Muscle of leg (tissue), 11 donors: Measurements from ENCODE around the gene DYDC1. TPM values are rescaled to one million over a fixed set of nuclear protein-coding genes. Genes with fewer than 3 reads are reported as not detected.

Experiments
- DNase-seq: peaks from one replicate; pipeline ENCODE4 v3.0.0; 2013
- H3K27ac ChIP-seq: one replicate; pipeline ENCODE4 v1.5.1; 2013; ENCODE audit warnings: mild to moderate bottlenecking, low read length, control low read depth
- H3K27me3 ChIP-seq: one replicate; pipeline ENCODE4 v1.6.1; 2013; ENCODE audit warnings: low read length; ENCODE audit not compliant: control insufficient read depth, insufficient read depth
- H3K36me3 ChIP-seq: one replicate; pipeline ENCODE4 v1.6.1; 2013; ENCODE audit warnings: low read length; ENCODE audit not compliant: control insufficient read depth, insufficient read depth
- H3K4me1 ChIP-seq: one replicate; pipeline ENCODE4 v1.6.1; 2013; ENCODE audit warnings: low read length; ENCODE audit not compliant: control insufficient read depth, insufficient read depth
- H3K4me3 ChIP-seq: one replicate; pipeline ENCODE4 v1.5.1; 2013; ENCODE audit warnings: low read length, control low read depth
- H3K9me3 ChIP-seq: replicated peaks from 2 replicates; pipeline ENCODE4 v1.6.1; 2013; ENCODE audit warnings: low read depth, low read length; ENCODE audit not compliant: control insufficient read depth
- WGBS: methylation state at CpG from one replicate; pipeline ENCODE4 v1.1.5; 2013; ENCODE audit warnings: missing lambda C conversion rate; ENCODE audit not compliant: insufficient coverage; 5-methylcytosine and 5-hydroxymethylcytosine counted together
- polyA plus RNA-seq, 8 donors: library from polyadenylated mRNA; unstranded; fragments of 120-200 nt; gene quantifications; one replicate each; pipeline versions ENCODE4 v1.2.1 to v1.2.3, GENCODE V29; 2013; ENCODE audit warnings: inconsistent platforms in 1 of 8, low replicate concordance in 1 of 8; ENCODE audit not compliant: insufficient read length in 8 of 8, insufficient read depth in 1 of 8
- total RNA-seq: library from RNA; stranded (reverse); fragments of 120-200 nt; gene quantifications from one replicate; pipeline ENCODE4 v1.2.4, GENCODE V29; 2013

The DYDC1 gene
- total and polyA plus RNA-seq, 9 donors: not detected

GRCh38 chr10:80289451-80290287 lies 66.9 kb downstream of the DYDC1 start, which contains the start of gene MAT1A:
MAT1A (minus strand) TSS chr10:80289658; CDS start chr10:80289423, 235 bp downstream.
- Histone ChIP-seq H3K4me1 (no peaks in the 10 kb centered on the region), H3K9me3 (no peaks in the 10 kb centered on the region), H3K36me3 (no peaks in the 10 kb centered on the region), H3K27ac (no peak within 1 kb of the TSS), H3K27me3 (peaks cover 8% of the 10 kb centered on the region), H3K4me3 (no peak within 1 kb of the TSS)
- no peak for DNase-seq
- WGBS: 13% methylated on average over 2 of the region's 9 CpGs

- H3K4me1 ChIP-seq: no peaks in the 10 kb centered on the region
- no peaks in the 10 kb centered on the region for H3K9me3 ChIP-seq
- WGBS: 49% methylated on average over 2 of the region's 5 CpGs
- H3K4me3 ChIP-seq: no peak overlapping the region
- H3K27ac ChIP-seq: no peak overlapping the region
- H3K27me3 ChIP-seq: peaks cover 8% of the 10 kb centered on the region
- H3K36me3 ChIP-seq: no peaks in the 10 kb centered on the region
- DNase-seq: no peak
Measured at GRCh38 chr10:80288849-80289248, 67.7 kb downstream of the DYDC1 start.

Other genes starting within 250 kb of the DYDC1 start
- gene PLAC9, start 224.0 kb downstream of the DYDC1 start, total RNA-seq: 137 TPM
- gene PLAC9, start 224.0 kb downstream of the DYDC1 start, polyA plus RNA-seq: 100 to 1,000 TPM in 5 of 8 donors, 10 to 100 TPM in 3; 81.2 to 121 (median 104) TPM
- gene ANXA11, start 151.2 kb downstream of the DYDC1 start, total RNA-seq: 78.8 TPM
- gene ANXA11, start 151.2 kb downstream of the DYDC1 start, polyA plus RNA-seq: 100 to 1,000 TPM in 1 of 8 donors, 10 to 100 TPM in 7; 81.4 to 103 (median 92.9) TPM
- 0.04 TPM for gene MAT1A, start 67.1 kb downstream of the DYDC1 start, total RNA-seq
- gene MAT1A, start 67.1 kb downstream of the DYDC1 start, polyA plus RNA-seq: under 1 TPM in 7 of 8 donors, not detected in 1; 0.07 to 0.73 (median 0.18) TPM
- gene DYDC2, start within 50 bp of the DYDC1 start, total RNA-seq: 0.04 TPM
- gene DYDC2, start within 50 bp of the DYDC1 start, polyA plus RNA-seq: under 1 TPM in 3 of 8 donors, not detected in 5; 0.09 to 0.22 (median 0.15) TPM
- gene PRXL2A, start 51.8 kb upstream of the DYDC1 start, total RNA-seq: 77.6 TPM
- gene PRXL2A, start 51.8 kb upstream of the DYDC1 start, polyA plus RNA-seq: 10 to 100 TPM; 62.1 to 86.7 (median 72.3) TPM
- gene TSPAN14, start 97.6 kb upstream of the DYDC1 start, total RNA-seq: 15.8 TPM
- 10 to 100 TPM; 32.9 to 59.5 (median 45.7) TPM for gene TSPAN14, start 97.6 kb upstream of the DYDC1 start, polyA plus RNA-seq
- gene SH2D4B, start 181.1 kb upstream of the DYDC1 start, total RNA-seq: 0.04 TPM
- under 1 TPM in 5 of 8 donors, not detected in 3; 0.04 to 0.20 (median 0.16) TPM for gene SH2D4B, start 181.1 kb upstream of the DYDC1 start, polyA plus RNA-seq